Effector CD8-positive, alpha-beta T cell (primary cell): ENCODE measurements around the gene GAS2L1.

Experiments
- DNase-seq: peaks from one replicate; lab custom pipeline; 2025; lab: John Stamatoyannopoulos, UW

GAS2L1 gene

GRCh38 chr22:29327089-29327764 is 20.8 kb downstream of the GAS2L1 start:
- DNase-seq: no peak

- no peak for DNase-seq
These were observed 21.6 kb downstream of the GAS2L1 start for GRCh38 chr22:29328055-29328454.

- DNase-seq: no peak
These were observed 22.4 kb downstream of the GAS2L1 start for GRCh38 chr22:29328566-29329500.

- no peak for DNase-seq
These were observed 23.1 kb downstream of the GAS2L1 start for GRCh38 chr22:29329581-29329980.

- DNase-seq: no peak
These were observed 23.8 kb downstream of the GAS2L1 start for GRCh38 chr22:29330291-29330690.

- DNase-seq: no peak
These were observed 24.3 kb downstream of the GAS2L1 start for GRCh38 chr22:29330753-29331152.

GRCh38 chr22:29331213-29331612 is 24.8 kb downstream of the GAS2L1 start:
- DNase-seq: no peak

- DNase-seq: no peak
These were observed 25.3 kb downstream of the GAS2L1 start for GRCh38 chr22:29331658-29332300.

- DNase-seq: no peak
These were observed 26.5 kb downstream of the GAS2L1 start for GRCh38 chr22:29332886-29333496.

- no peak for DNase-seq
These were observed 27.7 kb downstream of the GAS2L1 start for GRCh38 chr22:29334148-29334547.

- DNase-seq: no peak
These were observed 28.4 kb downstream of the GAS2L1 start for GRCh38 chr22:29334696-29335344.

GRCh38 chr22:29335656-29336055 is 29.2 kb downstream of the GAS2L1 start:
- DNase-seq: no peak

GRCh38 chr22:29336751-29337490 is 30.5 kb downstream of the GAS2L1 start:
- DNase-seq: no peak

GRCh38 chr22:29337631-29338284 is 31.3 kb downstream of the GAS2L1 start:
- DNase-seq: no peak

GRCh38 chr22:29338398-29338797 is 31.9 kb downstream of the GAS2L1 start:
- no peak for DNase-seq

GRCh38 chr22:29339381-29340235 is 33.2 kb downstream of the GAS2L1 start:
- DNase-seq: no peak

GRCh38 chr22:29340566-29340965 is 34.1 kb downstream of the GAS2L1 start:
- no peak for DNase-seq

GRCh38 chr22:29341056-29341848 is 34.8 kb downstream of the GAS2L1 start:
- DNase-seq: no peak

GRCh38 chr22:29341849-29342127 is 35.3 kb downstream of the GAS2L1 start:
- DNase-seq: no peak
